ENCODE measurements around the gene HOXA4.

HOXA4 gene

DNA sequence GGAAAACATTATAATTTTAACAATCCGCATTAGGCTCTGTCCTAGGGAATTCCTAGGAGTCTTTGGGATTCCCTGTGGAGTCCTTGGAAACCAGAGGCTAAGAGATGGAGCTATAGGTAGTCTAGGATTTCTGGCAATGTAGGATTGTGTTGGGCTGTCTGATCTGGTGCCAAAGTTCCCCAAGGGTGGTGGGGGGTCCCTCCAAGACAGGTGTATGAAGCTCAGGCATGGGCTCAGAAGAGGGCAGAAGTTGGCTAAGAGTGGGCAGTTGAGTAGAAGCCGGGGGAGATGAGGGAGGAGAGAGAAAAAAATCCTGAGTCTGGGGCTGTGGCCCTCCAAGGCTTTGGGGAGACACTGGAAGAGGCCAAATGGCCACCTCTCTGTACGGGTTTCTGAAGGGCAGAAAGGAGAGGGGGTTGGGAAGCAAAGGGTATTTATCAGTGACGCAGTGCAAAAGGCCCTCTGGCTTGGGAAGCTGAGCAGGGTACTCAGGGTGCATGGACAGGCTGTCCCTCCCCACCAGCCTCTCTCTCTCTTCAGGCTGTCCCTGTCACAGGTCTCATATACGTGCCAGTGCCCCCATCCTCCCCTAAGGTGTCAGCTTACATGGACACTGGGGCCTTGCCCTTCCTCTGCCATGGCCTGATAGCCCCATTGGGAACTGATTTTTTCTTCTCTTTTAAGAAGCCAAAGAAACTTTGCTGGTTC, 16.1 kb upstream of the HOXA4 start:
- peak; percentile 30 for DNase-seq

DNA sequence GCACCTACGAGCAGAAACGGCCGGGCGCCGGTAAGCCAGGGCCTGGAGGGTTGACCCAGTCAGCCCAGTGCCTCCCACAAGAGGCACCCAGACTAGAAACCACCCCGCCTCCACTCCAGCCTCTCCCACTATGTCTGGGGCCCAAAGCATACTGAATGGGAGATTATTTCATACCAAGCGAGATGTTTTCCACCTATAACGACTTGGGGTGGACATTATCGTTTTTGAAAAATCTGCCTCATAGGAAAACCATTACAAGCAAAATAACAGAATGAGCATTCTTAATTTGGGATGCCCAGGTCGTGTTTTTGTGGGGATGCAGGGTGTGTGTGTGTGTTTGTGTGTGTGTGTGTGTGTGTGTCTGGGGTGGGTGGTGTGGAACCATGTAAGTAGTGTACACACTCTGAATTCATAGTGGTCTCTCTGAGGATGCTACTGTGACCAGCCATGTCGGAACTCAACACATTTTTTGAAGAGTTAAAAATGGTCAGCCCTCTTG, 15.4 kb upstream of the HOXA4 start:
- peak; percentile 40 for DNase-seq

DNA sequence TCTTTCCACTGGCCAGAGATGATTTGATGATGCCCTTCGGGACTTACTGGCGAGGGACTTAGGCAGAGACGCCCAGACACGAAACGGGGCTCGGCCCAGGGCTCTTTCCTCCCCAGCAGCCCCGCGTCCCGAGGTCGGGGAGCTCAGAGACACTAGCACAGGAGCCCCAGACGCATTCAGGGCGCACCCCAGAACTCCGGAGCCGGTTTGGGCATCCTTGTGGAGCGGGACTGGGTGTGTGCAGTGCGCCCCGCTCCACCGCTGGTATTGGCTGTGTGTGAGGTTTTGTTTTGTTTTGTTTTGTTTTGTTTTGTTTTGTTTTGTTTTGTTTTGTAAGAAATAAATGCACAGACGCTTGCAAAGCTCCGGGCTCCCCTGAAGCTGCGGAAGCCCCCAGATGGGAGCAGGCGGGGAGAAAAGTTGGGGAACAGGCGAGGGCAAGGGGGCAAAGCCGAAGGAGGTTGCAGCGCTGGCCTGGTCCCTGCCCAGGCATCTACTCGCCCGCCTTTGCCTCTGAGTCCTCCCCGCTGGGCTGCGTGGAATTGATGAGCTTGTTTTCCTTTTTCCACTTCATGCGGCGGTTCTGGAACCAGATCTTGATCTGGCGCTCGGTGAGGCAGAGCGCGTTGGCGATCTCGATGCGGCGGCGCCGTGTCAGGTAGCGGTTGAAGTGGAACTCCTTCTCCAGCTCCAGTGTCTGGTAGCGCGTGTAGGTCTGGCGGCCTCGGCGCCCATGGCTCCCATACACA, 14.8 kb upstream of the HOXA4 start:
- DNase-seq: no peak

DNA sequence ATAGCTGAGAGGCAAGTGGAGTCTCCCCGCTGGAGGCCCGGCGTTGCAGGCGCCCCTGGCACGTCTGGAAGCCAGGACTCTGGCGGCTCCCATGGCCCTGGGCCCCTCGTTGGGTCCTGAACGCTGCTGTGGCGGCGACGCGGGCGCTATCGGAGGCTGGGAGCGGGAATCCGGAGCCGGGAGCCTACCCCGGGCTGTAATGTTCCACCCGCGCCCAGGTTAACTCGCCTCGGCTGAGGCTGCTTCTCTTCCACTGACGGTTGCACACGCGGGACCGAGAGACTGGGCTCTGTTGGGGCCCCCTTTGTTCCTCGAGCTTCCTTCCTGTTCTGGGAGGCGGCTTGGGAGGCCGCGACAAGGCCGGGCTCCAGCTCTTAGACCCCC, 14.2 kb upstream of the HOXA4 start:
- peak; percentile 51 for DNase-seq

DNA sequence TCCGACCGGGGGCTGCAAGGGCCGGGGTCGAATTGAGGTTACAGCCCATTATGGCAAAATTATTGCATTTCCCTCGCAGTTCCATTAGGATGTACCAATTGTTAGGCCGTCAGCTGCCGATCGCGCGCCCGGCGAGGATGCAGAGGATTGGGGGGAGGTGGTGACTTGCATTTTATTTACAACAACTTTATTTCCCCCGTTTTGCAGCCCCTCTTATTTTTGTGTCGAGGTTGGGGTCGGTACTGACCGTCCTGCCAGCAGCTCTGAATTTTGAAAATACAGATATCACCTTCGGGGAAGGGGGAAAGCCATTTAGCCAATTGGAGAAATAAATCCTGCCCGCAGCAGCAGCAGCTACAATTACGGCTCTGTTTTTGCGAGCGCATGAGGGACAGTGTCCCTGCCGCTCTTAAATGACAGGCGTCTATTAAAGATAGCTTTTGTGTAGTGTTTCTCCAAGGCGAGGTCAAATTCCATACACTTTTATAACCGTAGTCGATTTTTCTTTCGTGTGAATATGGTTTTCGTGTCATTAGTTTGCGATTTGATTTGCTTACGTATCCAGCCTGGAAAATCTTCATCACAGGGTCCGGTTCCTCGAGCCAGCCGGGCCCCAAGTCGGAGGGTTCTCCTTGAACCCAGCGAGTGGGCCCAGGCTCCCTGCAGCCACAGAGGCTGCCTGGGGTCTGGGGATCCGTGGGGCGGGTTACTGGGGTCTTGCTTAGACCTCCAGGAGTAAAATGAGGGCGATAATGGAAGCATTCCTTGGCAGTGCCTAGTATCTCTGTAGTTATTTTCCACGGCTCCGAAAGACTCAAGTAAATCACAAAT, 13.6 kb upstream of the HOXA4 start:
- DNase-seq: peak; percentile 45

DNA sequence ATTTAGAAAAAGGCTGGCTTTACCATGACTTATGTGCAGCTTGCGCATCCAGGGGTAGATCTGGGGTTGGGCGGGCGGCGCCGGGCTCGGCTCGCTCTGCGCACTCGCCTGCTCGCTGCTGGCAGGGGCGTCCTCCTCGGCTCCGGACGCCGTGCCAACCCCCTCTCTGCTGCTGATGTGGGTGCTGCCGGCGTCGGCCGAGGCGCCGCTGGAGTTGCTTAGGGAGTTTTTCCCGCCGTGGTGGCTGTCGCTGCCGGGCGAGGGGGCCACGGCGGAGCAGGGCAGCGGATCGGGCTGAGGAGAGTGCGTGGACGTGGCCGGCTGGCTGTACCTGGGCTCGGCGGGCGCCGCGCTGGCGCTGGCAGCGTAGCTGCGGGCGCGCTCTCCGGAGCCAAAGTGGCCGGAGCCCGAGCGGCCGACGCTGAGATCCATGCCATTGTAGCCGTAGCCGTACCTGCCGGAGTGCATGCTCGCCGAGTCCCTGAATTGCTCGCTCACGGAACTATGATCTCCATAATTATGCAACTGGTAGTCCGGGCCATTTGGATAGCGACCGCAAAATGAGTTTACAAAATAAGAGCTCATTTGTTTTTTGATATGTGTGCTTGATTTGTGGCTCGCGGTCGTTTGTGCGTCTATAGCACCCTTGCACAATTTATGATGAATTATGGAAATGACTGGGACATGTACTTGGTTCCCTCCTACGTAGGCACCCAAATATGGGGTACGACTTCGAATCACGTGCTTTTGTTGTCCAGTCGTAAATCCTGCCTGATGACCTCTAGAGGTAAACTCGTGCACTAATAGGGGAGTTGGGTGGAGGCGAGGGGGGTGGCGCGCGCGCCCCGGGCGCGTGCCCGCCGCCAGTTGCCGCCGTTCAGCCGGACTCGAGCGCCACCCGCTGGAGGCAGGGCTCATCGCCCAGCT, 12.7 kb upstream of the HOXA4 start, which contains the start of gene HOXA5:
Gene HOXA5, minus strand, starts transcription at position 659 of the 927 bp plus-strand sequence. Its CDS starts 74 bp downstream, at position 585.
- peak; percentile 87 for DNase-seq

DNA sequence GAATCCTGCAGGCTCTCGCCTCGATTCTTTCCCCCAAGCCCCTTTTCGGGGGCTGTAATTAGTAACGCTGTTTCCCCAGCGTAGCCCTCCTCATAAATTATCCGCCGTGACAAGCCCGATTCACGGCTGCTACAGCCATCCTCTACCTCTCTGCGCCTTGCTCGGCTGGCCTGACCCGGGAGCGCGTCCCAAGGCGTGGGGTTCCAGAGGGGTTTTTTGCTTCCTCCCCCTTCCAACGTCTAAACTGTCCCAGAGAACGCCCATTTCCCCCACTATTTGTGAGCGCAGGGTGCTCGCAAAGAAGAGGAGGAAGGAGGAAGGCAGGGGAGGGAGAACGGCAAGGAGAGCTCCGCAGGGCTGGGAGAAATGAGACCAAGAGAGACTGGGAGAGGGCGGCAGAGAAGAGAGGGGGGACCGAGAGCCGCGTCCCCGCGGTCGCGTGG, 12.0 kb upstream of the HOXA4 start:
- DNase-seq: no peak

DNA sequence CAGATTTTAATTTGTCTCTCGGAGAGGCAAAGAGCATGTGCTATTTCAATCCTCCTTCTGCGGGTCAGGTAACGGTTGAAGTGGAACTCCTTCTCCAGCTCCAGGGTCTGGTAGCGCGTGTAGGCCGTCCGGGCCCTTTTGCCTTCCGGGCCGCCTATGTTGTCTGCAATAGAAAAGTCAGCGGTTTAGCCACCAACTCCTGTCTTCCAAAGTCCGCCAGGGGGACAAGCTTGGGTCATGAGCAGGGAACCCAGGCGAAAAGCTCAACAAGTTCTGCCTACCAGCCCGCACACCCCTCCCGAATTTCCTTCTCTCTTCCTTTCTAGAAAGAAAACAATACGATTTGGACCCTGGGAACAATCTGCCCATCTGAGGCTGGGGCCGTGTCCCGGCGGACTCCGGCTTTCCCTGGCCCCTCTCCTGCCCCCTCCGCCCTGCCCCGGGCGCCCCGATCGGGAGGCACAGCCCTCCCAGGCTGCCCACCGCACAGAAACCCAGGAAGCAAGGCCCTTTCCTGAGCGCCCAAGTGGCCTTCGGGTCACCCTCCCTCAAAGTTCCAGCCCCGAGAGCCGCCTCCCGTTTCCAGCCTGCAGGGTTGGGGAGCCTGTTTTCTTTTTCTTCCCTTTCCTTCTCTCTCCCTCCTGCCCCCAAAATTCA, 11.5 kb upstream of the HOXA4 start:
- peak; percentile 40 for DNase-seq

DNA sequence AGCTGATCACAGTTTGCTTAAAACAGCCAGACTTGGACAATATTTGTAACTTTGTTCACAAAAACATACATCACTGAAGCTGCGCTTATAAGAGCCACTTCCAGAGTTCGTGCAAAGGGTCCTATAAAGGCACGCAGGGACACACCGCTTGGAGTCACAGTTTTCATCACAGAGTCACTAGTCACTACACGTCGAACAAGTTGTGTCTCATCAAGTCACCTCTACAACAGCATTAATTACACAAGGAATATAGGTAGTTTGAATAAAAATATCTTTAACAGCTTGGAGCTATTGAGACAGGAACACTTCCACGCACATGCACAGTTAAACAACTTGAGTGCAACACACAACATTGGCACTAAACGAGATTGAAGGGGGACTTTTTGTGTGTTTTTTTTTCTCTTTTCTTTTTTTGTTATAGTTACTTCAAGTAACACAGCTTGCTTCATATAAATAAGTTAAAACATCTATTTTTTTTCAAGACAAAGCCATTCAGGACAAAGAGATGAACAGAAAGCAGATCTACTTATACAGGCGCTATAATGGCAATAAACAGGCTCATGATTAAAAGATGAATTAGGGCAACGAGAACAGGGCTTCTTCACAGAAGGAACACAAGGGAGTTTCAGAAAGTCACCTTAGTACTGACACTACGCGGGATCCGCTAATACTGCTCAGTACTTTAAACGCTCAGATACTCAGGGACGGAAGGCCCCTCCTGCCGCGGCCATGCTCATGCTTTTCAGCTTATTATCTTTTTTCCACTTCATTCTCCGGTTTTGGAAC, 10.8 kb upstream of the HOXA4 start:
- no peak for DNase-seq

DNA sequence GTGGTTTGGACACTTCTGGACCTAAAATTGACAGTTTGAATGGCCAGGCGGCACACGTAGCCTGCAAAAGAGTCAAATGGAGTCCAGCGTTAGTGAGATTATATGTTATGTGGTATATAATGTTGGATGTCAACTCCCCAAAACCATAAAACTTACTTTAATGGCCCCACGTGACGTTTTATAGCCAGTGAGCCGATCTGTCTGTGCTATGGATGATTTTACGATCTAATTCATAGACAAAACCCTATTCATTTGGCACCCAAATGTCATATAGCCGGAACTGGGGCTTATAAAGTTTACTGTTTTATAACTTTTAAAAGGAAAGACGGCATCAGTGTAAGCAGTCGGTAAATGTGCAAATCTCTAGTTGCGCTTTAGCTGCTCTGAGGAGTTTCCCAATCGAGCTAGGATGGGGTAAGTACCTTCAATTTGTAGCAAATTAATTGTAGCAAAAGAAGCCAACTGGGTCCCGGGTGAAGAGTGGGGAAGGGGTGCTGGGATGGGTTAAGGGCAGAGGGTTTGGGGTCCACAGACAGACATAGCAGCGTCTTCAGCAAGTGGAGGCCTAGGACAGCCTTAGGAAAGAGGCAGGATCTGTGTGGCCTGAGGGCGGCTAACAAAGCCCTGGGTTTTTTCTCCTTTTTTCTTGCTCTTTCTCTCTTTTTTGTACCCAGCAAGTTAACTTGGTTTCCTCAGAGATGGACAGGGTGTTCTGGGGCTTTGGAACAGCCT, 9.7 kb upstream of the HOXA4 start:
- DNase-seq: peak; percentile 51

DNA sequence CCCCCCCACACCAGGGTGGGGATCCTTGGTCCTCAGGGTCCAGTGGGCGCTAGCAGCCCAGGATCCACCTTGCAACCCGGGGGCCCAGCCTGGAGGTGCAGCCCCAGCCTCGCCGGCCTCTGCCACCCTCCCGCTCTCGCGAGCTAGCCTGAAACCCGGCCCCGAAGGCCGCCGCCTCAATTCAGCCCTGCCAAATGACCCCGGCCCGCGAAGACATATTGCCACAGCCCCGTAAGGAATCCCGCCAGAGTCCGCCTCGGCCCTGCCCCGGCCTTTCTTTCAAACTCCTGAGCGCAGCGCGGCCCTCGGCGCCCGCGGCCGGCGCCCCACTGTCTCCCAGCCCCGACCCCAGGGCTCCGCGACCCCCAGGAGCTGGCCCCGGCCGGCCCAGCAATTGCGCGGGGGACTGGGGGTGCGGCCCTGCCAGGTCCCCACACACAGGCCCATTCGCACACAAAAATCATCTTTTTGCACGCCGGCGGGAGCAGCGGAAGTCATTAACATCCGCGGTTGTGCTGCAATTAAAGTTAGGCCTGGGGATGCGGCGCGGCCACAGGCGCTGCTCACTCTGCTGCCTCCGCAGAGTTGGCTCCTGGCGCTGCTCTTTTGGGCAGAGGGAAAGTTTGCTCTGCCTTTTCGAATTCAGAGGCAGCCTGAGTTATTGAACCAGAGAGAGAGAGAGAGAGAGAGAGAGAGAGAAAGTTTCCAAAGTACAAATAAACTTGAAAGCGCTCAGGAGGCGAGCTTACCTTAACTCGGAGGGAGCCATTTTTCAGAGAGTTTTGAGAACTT, 9.0 kb upstream of the HOXA4 start:
- DNase-seq: peak; percentile 54

DNA sequence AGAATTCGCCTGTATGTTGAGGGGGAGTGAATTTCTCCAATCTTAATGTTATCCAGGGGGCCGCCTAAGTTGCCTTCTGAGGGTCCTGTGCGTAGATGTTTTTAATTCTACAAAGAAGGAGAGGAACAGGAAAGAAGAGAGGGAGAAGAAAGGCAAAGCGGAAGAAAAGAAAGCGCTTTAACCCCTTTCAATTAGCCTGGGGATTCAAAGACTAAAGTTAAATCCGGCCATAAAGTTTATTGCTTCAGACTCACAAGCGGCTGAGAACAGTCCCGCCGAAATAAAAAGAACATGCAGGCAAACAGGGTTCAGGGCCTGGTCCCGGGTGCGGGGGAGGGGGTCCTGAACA, 8.4 kb upstream of the HOXA4 start:
- no peak for DNase-seq

DNA sequence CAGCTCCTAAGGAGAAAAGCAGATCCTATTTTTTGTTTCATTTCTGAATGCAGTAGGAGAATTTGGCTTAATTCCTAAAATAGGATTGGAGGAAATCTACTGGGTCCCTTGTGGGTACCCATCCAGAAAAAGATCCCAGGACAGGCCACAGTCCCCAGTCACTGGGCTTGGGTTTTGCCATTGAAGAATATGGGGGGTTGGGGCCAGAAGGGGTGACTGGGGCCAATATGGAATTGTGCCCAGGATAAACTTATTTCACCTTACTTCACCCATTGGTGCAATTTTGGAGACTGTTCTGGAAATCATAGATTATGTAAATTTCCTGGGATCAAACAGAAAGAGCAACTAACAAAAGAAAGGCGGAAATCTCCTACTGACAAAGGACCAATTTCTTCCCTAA, 7.9 kb upstream of the HOXA4 start:
- DNase-seq: no peak

DNA sequence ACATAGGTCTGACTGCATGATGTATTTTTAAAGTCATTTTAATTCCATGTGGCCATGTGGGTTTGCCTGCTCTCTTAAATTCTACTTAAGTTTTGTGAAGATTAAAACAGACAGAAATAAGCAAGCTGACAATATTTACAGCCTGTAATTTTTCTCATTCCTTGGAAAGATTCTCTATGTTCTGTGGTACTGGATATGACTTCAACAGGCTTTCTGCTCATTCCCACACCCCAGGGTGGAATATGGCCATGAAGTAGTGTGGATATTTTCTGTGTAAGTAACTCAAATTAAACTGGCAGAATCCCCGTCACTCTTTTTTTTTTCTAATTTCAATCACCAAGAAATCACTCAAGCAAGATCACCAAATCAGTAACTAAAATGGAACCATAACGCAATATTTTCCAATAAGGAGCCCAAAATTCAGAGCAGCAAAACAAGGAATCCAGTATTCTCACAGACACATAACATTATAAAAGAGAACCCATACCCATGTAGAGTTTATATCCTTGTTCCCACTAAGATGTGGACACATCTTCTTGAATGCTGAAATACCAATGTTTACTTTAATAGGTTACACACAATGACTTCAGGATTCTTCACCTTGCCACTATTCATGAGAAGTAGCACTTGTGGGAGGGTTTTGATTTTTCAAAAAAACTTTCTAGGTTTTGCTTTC, 7.2 kb upstream of the HOXA4 start:
- no peak for DNase-seq

DNA sequence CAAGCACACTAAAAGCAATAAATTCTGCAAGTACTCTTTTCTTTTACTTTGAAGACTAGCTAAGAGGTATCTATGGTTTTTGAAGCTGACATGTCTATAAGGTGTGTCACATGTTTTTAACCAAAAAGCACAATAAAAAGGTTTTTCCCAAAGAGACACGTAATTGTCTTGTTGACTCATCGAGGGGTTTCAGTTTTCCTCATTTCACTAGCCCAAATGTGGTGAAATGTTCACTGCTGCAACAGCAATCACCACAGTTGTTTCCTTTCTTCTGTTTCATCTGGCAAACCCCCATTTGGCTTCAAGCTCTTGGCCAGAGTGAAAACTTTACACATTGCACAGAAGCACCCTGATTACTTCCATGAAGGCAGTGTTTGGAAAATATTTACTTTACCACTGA, 3.8 kb upstream of the HOXA4 start:
- peak; percentile 40 for DNase-seq

DNA sequence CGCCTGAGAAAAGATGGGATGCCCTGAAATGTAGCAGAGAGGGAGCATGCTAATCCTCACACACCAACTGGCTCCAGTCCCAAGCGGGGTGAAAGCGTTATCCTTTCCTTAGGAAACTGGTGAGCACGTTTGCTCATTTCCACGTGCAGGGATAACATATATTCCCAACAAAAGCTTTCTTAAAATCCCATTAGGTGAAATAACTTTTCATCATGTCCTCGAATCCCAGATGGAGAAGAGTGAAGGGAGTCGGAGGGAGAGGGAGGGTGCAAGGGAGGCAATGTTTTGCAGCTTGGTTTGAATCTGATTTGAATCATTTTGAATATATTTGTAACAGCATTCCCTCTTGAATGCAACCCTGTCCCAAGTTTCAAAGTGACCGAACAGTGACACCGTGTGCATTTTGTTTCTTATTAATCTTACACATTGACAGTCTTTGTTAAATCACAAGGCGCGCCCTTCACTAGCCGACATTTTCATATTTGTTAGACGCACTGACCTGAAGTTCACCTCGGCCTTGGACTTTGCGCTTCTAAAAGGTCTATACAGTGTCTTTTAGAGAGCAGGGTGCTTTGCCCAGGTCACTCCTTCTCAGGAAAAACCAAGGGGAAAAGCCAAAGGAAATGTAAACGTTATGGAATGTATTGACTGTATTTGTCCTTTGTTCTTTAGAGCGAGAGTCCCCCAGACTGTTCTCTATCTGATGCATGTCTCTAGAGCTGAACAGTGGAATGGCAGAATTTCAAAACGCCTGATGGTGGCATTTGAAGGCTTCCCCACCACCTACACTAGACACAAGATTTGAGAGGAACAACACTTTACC, 3.1 kb upstream of the HOXA4 start:
- no peak for DNase-seq

DNA sequence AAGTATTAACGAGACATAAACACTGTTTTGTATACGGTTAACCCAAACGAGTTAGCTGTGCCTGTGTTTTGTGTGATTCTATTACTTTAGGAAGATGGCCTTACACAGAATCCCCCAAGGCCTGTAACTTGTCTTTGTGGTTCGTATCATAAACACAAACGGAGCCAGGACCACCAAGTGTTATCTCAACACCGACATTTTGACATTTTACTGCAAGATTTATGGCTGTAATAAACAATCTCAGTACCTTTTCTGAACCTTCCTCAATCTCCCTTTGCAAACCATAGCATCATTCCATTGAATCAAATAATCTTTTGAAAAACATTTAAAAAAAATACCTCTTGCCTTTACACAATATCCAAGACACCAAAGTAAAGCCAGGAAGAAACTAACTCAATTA, 2.4 kb upstream of the HOXA4 start:
- DNase-seq: no peak

DNA sequence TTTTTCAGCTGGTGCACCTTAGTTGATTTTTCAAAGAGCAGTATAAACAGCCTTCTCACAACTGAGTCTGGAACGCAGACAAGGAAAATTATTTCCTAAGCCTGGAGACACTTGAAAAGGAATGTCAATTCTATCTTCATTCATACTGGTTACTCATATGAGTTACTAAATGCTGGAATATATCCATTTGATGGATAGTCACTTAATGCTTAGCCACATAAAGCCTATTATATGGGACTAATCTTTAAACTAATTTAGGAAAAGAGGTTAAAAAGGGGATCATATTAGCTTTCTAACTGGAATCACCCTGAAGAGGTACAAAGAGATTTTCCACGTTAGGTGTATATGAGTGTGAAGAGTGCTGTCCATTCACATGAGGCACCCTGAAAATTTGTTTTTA, 1.7 kb upstream of the HOXA4 start:
- no peak for DNase-seq

Measured in left hindlimb (tissue), 1 donor.